SK-N-MC (cell line): ENCODE results near the gene ATXN1.

Experiments
- EZH2 ChIP-seq: fragments of 200-600 bp; sonication (generic); IDR thresholded peaks from one replicate; pipeline ENCODE4 v1.6.1; 2017; ENCODE audit warnings: antibody characterized with exemption
- FOXP2 ChIP-seq: optimal IDR thresholded peaks from 2 replicates; pipeline ENCODE3; 2011; ENCODE audit warnings: mild to moderate bottlenecking, moderate library complexity; ENCODE audit not compliant: insufficient read depth; ENCODE audit errors: extremely low read length, control extremely low read depth
- POLR2AphosphoS5 ChIP-seq: IDR thresholded peaks from 2 replicates; pipeline ENCODE4 v1.6.1; 2012; ENCODE audit warnings: mild to moderate bottlenecking, low read depth, low read length, borderline replicate concordance

- TF ChIP-seq EZH2 (no peak), POLR2AphosphoS5 (no peak), FOXP2 (no peak)
Observed at GRCh38 chr6:16474772-16475493, 286.3 kb downstream of the ATXN1 start.
